ENCODE measurements around the gene SLC13A2.

The SLC13A2 gene

DNA sequence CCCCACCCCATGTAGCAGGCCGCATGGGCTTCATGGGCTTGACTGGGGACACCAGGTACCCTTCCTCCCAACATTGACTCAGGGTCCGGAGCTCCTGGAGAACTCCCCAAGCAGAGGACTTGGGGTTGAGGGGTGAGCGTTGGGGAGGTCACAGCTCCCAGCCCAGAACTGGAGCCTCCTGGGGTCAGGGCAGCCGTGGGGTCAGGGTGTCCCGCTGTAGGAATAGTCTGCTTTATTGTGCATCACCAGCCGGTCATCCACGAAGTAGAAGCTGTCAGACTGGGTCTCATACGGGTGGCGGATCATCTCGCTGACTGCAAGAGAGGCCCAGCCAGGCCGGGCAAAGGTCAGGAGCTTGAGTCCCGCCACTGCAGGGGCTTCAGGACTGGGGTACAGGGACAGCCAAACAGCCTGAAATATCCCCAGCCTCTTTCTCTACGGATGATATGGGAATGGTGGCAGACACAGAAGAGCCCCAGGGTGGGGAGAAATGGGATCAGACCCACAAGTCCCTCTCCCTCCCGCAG lies 73.7 kb downstream of the SLC13A2 start:
- Histone ChIP-seq H3K27me3 (no peaks in the 10 kb centered on the region), H3K4me3 (no peak overlapping the region), H3K9me3 (no peaks in the 10 kb centered on the region), H3K36me3 (peaks cover 0 to 14% (median 3%) of the 10 kb centered on the region in 3 donors), H3K27ac (no peak overlapping the region), H3K4me1 (peaks cover 0 to 16% (median 10%) of the 10 kb centered on the region in 4 donors)
- intact Hi-C loops (cut with DNase I; ENCODE audit: low total_unique reads): no loop called here
- TF ChIP-seq, protein P1, sequence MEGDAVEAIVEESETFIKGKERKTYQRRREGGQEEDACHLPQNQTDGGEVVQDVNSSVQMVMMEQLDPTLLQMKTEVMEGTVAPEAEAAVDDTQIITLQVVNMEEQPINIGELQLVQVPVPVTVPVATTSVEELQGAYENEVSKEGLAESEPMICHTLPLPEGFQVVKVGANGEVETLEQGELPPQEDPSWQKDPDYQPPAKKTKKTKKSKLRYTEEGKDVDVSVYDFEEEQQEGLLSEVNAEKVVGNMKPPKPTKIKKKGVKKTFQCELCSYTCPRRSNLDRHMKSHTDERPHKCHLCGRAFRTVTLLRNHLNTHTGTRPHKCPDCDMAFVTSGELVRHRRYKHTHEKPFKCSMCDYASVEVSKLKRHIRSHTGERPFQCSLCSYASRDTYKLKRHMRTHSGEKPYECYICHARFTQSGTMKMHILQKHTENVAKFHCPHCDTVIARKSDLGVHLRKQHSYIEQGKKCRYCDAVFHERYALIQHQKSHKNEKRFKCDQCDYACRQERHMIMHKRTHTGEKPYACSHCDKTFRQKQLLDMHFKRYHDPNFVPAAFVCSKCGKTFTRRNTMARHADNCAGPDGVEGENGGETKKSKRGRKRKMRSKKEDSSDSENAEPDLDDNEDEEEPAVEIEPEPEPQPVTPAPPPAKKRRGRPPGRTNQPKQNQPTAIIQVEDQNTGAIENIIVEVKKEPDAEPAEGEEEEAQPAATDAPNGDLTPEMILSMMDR (IDR thresholded peaks at IDR 0.05): no peak
- no peak for DNase-seq
